ENCODE results near the gene TP53TG5.

The TP53TG5 gene

GRCh38 chr20:45374966-45375365, 3.2 kb downstream of the TP53TG5 start:
- Histone ChIP-seq H3K36me3 (ENCODE audit: control insufficient read depth, insufficient read depth, low read length) (peaks cover 3% of the 10 kb centered on the region), H3K27ac (ENCODE audit: low read depth, low read length, severe bottlenecking) (no peak overlapping the region), H3K4me3 (ENCODE audit: extremely low read depth, insufficient read depth, low read length, poor library complexity, severe bottlenecking) (no peak overlapping the region), H3K9me3 (ENCODE audit: control insufficient read depth, low read length) (no peaks in the 10 kb centered on the region), H3K4me1 (ENCODE audit: control insufficient read depth, insufficient read depth, low read length, poor library complexity, severe bottlenecking) (peaks cover 4% of the 10 kb centered on the region)
- WGBS, 2 experiments (ENCODE audit: insufficient coverage in 2 of 2), result 96 to 97% methylated on average over 14 of the region's 14 CpGs

GRCh38 chr20:45374101-45374467, 4.0 kb downstream of the TP53TG5 start:
- H3K4me3 ChIP-seq (ENCODE audit: extremely low read depth, insufficient read depth, low read length, poor library complexity, severe bottlenecking), result no peak overlapping the region
- H3K36me3 ChIP-seq (ENCODE audit: control insufficient read depth, insufficient read depth, low read length), result peaks cover 7% of the 10 kb centered on the region
- H3K27ac ChIP-seq (ENCODE audit: low read depth, low read length, severe bottlenecking), result no peak overlapping the region
- H3K4me1 ChIP-seq (ENCODE audit: control insufficient read depth, insufficient read depth, low read length, poor library complexity, severe bottlenecking), result peaks cover 4% of the 10 kb centered on the region
- no peaks in the 10 kb centered on the region for H3K9me3 ChIP-seq (ENCODE audit: control insufficient read depth, low read length)
- 64 to 77% methylated on average over 8 to 9 of the region's 9 CpGs for WGBS, 2 experiments (ENCODE audit: insufficient coverage in 2 of 2)

DNA sequence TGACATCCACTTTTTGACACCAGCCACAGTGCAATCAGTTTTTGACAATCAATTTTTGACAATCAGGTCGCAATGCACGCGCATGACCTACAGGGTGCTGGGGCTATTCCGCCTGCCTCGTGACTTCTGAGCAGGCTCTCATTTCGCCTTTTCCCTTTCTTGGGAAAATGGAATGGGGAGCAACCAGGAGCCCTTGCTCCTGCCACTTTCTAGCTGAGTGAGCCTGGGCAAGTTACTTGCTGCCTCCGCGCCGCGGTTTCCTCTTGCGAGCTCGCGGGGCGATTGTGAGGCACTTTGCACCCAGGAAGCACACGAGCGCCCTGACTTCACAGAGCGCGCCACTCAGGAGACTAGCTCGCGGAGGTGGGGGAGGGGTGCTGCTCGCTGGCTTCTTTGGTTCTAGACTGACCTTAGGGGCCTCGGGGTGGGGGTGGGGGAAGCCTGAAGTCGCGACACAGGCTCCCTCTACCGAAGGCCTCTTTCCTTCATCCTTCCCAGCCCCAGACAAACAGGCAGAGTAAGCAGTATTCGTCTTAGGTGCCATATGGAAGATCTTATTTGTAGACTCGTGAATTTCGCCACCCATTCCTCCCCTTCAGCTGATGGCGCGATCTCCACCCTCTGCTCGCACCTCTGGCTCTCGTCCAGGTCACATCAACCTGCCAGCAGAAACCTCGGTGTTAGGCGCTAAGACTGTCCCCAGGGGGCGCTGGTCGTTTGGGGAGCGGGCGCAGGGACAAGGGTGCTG, 4.6 kb downstream of the TP53TG5 start:
- no peak overlapping the region for H3K27ac ChIP-seq (ENCODE audit: low read depth, low read length, severe bottlenecking)
- 46 to 56% methylated on average over 14 to 20 of the region's 38 CpGs for WGBS, 2 experiments (ENCODE audit: insufficient coverage in 2 of 2)
- H3K4me3 ChIP-seq (ENCODE audit: extremely low read depth, insufficient read depth, low read length, poor library complexity, severe bottlenecking), result no peak overlapping the region
- H3K4me1 ChIP-seq (ENCODE audit: control insufficient read depth, insufficient read depth, low read length, poor library complexity, severe bottlenecking), result peaks cover 4% of the 10 kb centered on the region
- no peaks in the 10 kb centered on the region for H3K9me3 ChIP-seq (ENCODE audit: control insufficient read depth, low read length)
- peaks cover 13% of the 10 kb centered on the region for H3K36me3 ChIP-seq (ENCODE audit: control insufficient read depth, insufficient read depth, low read length)

DNA sequence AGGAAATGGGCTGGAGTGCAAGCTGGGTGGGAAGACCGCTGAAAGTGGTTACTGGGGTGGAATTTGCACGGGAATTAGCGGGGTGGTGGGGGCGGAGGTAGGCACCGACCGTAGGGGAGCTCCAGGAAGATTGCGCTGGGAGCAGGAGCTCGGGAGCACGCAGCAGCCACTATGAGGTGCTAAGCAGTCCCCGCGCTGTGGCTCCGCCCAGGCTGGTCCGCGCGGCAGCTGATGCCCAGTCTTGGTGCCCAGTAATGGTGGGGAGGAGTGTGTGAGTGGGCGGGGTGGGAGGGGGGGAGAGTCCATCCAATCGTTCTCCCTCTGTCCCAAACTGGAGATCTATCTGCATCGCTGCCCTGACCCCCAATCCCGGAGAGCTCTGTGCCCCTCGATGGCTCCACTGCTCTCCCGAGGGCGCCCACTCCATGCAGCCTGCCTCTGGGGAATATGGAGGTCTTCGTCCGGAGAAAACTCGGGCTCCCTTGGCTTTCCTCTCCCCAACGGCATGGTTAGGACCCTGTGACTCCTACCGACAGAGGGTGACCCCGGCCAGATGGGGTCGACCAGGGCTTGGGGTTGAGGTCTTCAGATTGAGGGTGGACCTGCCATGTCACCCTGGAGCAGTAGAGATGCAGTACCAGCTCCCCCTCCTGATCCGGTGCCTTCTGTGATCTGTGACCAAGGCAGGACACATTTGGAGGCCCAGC, 5.3 kb downstream of the TP53TG5 start:
- WGBS, 2 experiments (ENCODE audit: insufficient coverage in 2 of 2), result 92% methylated on average over 18 to 26 of the region's 30 CpGs

DNA sequence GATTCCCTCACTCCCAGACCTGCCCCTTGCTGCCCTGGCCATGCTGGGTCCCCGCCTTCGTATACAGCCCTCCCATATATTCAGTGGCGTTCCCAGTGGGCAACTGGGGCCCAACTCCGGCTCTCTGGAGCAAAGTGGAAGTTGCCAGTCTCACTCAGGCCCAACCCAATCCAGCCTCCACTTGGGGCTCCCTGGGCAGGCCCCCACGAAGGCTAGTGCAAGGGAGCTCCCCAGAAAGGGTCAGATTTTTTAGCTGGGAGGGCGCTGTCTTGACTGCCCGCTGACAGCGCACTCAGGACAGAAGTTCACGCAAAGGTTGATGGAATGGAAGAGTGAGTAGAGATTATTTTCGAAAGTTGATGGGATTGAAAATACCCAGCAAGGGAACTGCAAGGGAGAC, 5.9 kb downstream of the TP53TG5 start:
- WGBS, 2 experiments (ENCODE audit: insufficient coverage in 2 of 2), result 94 to 97% methylated on average over 6 to 7 of the region's 10 CpGs
- peaks cover 25% of the 10 kb centered on the region for H3K36me3 ChIP-seq (ENCODE audit: control insufficient read depth, insufficient read depth, low read length)
- H3K9me3 ChIP-seq (ENCODE audit: control insufficient read depth, low read length), result no peaks in the 10 kb centered on the region
- H3K27ac ChIP-seq (ENCODE audit: low read depth, low read length, severe bottlenecking), result no peak overlapping the region
- no peak overlapping the region for H3K4me3 ChIP-seq (ENCODE audit: extremely low read depth, insufficient read depth, low read length, poor library complexity, severe bottlenecking)
- H3K4me1 ChIP-seq (ENCODE audit: control insufficient read depth, insufficient read depth, low read length, poor library complexity, severe bottlenecking), result peaks cover 10% of the 10 kb centered on the region

More for the DNA sequence above, 5.3 kb downstream of the TP53TG5 start:
- Histone ChIP-seq H3K4me3 (ENCODE audit: extremely low read depth, insufficient read depth, low read length, poor library complexity, severe bottlenecking) (no peak overlapping the region), H3K27ac (ENCODE audit: low read depth, low read length, severe bottlenecking) (no peak overlapping the region), H3K9me3 (ENCODE audit: control insufficient read depth, low read length) (no peaks in the 10 kb centered on the region), H3K4me1 (ENCODE audit: control insufficient read depth, insufficient read depth, low read length, poor library complexity, severe bottlenecking) (peaks cover 6% of the 10 kb centered on the region), H3K36me3 (ENCODE audit: control insufficient read depth, insufficient read depth, low read length) (peaks cover 20% of the 10 kb centered on the region)

DNA sequence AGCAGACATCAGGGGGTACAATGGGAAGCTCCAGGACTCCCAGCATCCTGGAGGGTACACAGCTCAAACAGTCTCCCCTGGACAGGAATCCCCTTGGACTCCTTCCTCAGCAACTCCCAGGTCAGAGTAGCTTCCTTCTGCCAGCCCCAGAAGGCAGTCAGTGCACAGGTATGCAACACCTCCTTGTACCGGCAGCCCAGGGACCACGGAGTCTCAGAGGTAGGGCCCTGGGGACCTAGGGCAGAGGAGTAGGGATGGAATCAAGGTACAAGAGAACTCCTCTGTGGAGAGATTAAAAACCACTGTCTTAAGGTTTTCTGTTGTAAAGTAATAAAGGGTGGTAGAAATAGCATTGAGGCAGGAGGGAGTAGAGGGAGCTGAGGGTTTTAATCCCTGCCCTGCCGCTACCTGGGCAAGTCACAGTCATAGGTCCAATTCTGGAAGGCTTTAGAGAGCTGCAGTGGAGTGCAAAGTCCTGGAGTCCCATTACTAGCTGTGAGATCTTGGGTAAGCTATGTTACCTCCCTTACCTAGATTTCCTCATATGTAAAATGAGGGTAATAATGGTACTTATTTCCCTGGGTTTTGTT, 7.5 kb downstream of the TP53TG5 start:
- Histone ChIP-seq H3K27ac (ENCODE audit: low read depth, low read length, severe bottlenecking) (no peak overlapping the region), H3K36me3 (ENCODE audit: control insufficient read depth, insufficient read depth, low read length) (peaks cover 41% of the 10 kb centered on the region), H3K9me3 (ENCODE audit: control insufficient read depth, low read length) (no peaks in the 10 kb centered on the region), H3K4me1 (ENCODE audit: control insufficient read depth, insufficient read depth, low read length, poor library complexity, severe bottlenecking) (peaks cover 10% of the 10 kb centered on the region), H3K4me3 (ENCODE audit: extremely low read depth, insufficient read depth, low read length, poor library complexity, severe bottlenecking) (no peak overlapping the region)
- 100% methylated on average over 2 to 3 of the region's 3 CpGs for WGBS, 2 experiments (ENCODE audit: insufficient coverage in 2 of 2)

DNA sequence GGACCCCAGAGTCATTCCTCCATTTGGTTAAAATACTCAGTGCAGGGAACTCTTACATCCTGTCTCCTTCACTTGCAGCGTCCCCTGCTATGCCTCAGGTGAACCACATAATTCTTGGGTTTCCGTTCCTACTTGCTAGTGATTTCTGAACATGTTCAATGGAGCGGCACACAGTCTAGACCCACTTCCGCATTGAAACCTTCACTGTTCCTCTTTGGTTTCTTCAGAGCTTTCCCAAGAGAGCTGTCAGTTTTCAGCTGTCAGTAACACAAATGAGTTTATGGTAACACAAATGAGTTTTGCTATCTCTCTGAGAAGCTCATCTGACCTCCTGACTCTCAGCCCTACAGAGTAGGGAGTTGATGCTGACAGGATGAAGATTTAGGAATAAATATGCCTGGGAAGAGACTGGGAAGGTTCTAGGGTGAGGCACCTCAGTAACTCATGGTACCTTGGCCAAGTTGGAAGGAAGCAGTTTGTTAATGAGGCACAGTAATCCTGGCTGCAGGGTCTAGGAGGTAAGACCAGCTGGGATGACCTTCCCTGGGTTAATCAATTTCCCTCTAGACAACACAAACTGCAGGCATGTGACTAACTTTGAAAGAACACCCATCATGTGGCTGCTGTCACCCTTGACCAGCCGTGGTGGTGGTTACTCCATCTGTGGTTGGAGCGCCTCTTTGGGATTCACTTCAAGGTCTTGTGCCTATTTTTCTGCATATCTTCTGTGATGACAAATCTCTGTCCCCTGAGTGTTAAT, 9.7 kb downstream of the TP53TG5 start:
- Histone ChIP-seq H3K36me3 (ENCODE audit: control insufficient read depth, insufficient read depth, low read length) (peaks cover 46% of the 10 kb centered on the region), H3K9me3 (ENCODE audit: control insufficient read depth, low read length) (no peaks in the 10 kb centered on the region), H3K4me3 (ENCODE audit: extremely low read depth, insufficient read depth, low read length, poor library complexity, severe bottlenecking) (no peak overlapping the region), H3K27ac (ENCODE audit: low read depth, low read length, severe bottlenecking) (no peak overlapping the region), H3K4me1 (ENCODE audit: control insufficient read depth, insufficient read depth, low read length, poor library complexity, severe bottlenecking) (peaks cover 10% of the 10 kb centered on the region)
- WGBS, 2 experiments (ENCODE audit: insufficient coverage in 2 of 2), result 87 to 99% methylated on average over 5 to 6 of the region's 6 CpGs

DNA sequence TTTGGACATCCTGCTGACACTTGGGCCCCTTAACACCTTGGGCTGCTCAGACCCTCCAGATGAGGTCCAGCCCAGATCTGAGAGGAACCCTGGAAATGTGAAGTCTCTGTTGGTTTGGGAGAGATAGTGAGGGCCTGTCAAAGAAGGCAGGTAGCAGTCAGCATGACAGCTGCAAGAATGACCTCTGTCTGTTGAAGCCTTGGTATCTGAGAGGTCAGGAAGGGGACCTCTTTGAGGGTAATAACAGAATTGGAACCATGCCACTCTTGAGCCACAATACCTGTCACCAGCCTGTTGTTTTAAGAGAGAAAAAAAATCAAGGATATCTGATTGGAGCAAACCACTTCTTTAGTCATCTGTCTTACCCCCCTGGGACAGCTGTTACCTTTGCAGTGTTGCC, 11.0 kb downstream of the TP53TG5 start:
- Histone ChIP-seq H3K27ac (ENCODE audit: low read depth, low read length, severe bottlenecking) (no peak overlapping the region), H3K36me3 (ENCODE audit: control insufficient read depth, insufficient read depth, low read length) (peaks cover 46% of the 10 kb centered on the region), H3K9me3 (ENCODE audit: control insufficient read depth, low read length) (no peaks in the 10 kb centered on the region), H3K4me3 (ENCODE audit: extremely low read depth, insufficient read depth, low read length, poor library complexity, severe bottlenecking) (no peak overlapping the region), H3K4me1 (ENCODE audit: control insufficient read depth, insufficient read depth, low read length, poor library complexity, severe bottlenecking) (peaks cover 10% of the 10 kb centered on the region)

GRCh38 chr20:45366631-45367030, 11.5 kb downstream of the TP53TG5 start:
- Histone ChIP-seq H3K4me3 (ENCODE audit: extremely low read depth, insufficient read depth, low read length, poor library complexity, severe bottlenecking) (no peak overlapping the region), H3K9me3 (ENCODE audit: control insufficient read depth, low read length) (no peaks in the 10 kb centered on the region), H3K27ac (ENCODE audit: low read depth, low read length, severe bottlenecking) (no peak overlapping the region), H3K4me1 (ENCODE audit: control insufficient read depth, insufficient read depth, low read length, poor library complexity, severe bottlenecking) (peaks cover 10% of the 10 kb centered on the region), H3K36me3 (ENCODE audit: control insufficient read depth, insufficient read depth, low read length) (peaks cover 46% of the 10 kb centered on the region)
- WGBS, 2 experiments (ENCODE audit: insufficient coverage in 2 of 2), result 91 to 92% methylated on average over 10 to 11 of the region's 11 CpGs

DNA sequence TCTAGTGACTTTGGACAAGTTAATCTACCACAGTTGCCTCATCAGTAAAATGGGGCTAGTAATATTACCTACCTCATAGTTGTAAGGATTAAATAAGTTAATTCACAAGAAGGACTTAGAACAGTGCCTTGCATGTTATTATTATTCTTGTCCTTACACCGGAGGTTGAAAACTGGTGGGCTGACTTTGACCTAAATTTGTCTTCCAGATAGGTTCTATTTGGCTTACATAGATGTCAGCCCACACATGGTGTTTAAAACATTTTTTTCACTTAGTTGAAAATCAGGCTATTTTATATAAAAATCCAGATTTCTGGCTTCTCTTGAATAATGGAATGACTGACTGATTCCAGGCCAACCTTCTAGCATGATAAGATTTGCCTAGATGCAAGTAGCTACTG, 11.9 kb downstream of the TP53TG5 start:
- no peak overlapping the region for H3K27ac ChIP-seq (ENCODE audit: low read depth, low read length, severe bottlenecking)
- H3K4me1 ChIP-seq (ENCODE audit: control insufficient read depth, insufficient read depth, low read length, poor library complexity, severe bottlenecking), result peaks cover 10% of the 10 kb centered on the region

More for the DNA sequence above, 11.9 kb downstream of the TP53TG5 start:
- Histone ChIP-seq H3K9me3 (ENCODE audit: control insufficient read depth, low read length) (no peaks in the 10 kb centered on the region), H3K36me3 (ENCODE audit: control insufficient read depth, insufficient read depth, low read length) (peaks cover 46% of the 10 kb centered on the region), H3K4me3 (ENCODE audit: extremely low read depth, insufficient read depth, low read length, poor library complexity, severe bottlenecking) (no peak overlapping the region)
- WGBS, 2 experiments (ENCODE audit: insufficient coverage in 2 of 2), result 83 to 100% methylated on average over 1 of the region's 1 CpG
